IMR-90 (cell line): ENCODE measurements around the gene TNFRSF17. TPM values are rescaled to one million over a fixed set of nuclear protein-coding genes. Genes with fewer than 3 reads are reported as not detected.
A peak's percentile ranks its signal among the peaks of the same experiment; 100 is the strongest.

ENCODE experiments used
- ATAC-seq: fragments of 200-7000 bp; cut with Tn5 transposase; 2 replicates; pipeline ENCODE4 v1.9.1; 2020; ENCODE audit warnings: low read depth, mild to moderate bottlenecking, moderate library complexity
- BruUV-seq: library from RNA; stranded (reverse); fragments of 400-500 nt; replicated peaks from 2 replicates; lab custom pipeline; 2021; lab: Mats Ljungman, UMichigan
- CTCF ChIA-PET: fragments of 300-600 bp; formaldehyde crosslinking; extraction: SDS; loops from one replicate; lab custom pipeline; 2021; ENCODE audit warnings: antibody characterized with exemption; lab: Yijun Ruan, JAX
- POLR2A ChIA-PET: fragments of 300-600 bp; sonication (Branson Sonifier 250); formaldehyde crosslinking; loops from one replicate; lab custom pipeline; 2022; ENCODE audit warnings: antibody characterized with exemption; ENCODE audit not compliant: unreplicated experiment; lab: Charles Lee
- DNase-seq: peaks from one replicate; pipeline ENCODE4 v3.0.0; 2013
- H2AFZ ChIP-seq: replicated peaks from 2 replicates; pipeline ENCODE3; 2013; ENCODE audit warnings: low read length, mild to moderate bottlenecking; ENCODE audit not compliant: poor library complexity
- H2AK5ac ChIP-seq: 2 replicates; pipeline ENCODE4 v1.6.1; 2013; ENCODE audit warnings: low read depth, low read length, inconsistent platforms
- H2AK9ac ChIP-seq: replicated peaks from 2 replicates; pipeline ENCODE3; 2013; ENCODE audit warnings: mild to moderate bottlenecking, low read depth, low read length, moderate library complexity; ENCODE audit not compliant: poor library complexity
- H2BK120ac ChIP-seq: 2 replicates; pipeline ENCODE4 v1.6.1; 2013; ENCODE audit warnings: low read depth, low read length, inconsistent platforms
- H2BK15ac ChIP-seq: 3 replicates; pipeline ENCODE4 v1.6.1; 2013; ENCODE audit warnings: low read depth, low read length, inconsistent platforms
- H2BK20ac ChIP-seq: 2 replicates; pipeline ENCODE4 v1.6.1; 2013; ENCODE audit warnings: low read depth, mild to moderate bottlenecking, inconsistent platforms, low read length, moderate library complexity
- H2BK5ac ChIP-seq: 2 replicates; pipeline ENCODE4 v1.6.1; 2013; ENCODE audit warnings: mild to moderate bottlenecking, low read depth, low read length, inconsistent platforms; ENCODE audit not compliant: poor library complexity, severe bottlenecking
- H3K14ac ChIP-seq: replicated peaks from 2 replicates; pipeline ENCODE4 v1.6.1; 2013; ENCODE audit warnings: low read depth, low read length, inconsistent platforms
- H3K18ac ChIP-seq: 2 replicates; pipeline ENCODE4 v1.6.1; 2013; ENCODE audit warnings: low read depth, low read length, control low read depth
- H3K23ac ChIP-seq: 2 replicates; pipeline ENCODE4 v1.6.1; 2013; ENCODE audit warnings: low read depth, low read length, inconsistent platforms
- H3K27ac ChIP-seq: 2 replicates; pipeline ENCODE4 v1.5.1; 2013; ENCODE audit warnings: mild to moderate bottlenecking, control low read depth, low read length; ENCODE audit not compliant: insufficient read depth
- H3K27me3 ChIP-seq: 2 replicates; pipeline ENCODE4 v1.6.1; 2013; ENCODE audit warnings: low read length; ENCODE audit not compliant: control insufficient read depth, insufficient read depth
- H3K36me3 ChIP-seq: 2 replicates; pipeline ENCODE4 v1.6.1; 2013; ENCODE audit warnings: low read length, mixed read lengths; ENCODE audit not compliant: control insufficient read depth, insufficient read depth
- H3K4ac ChIP-seq: 2 replicates; pipeline ENCODE4 v1.6.1; 2013; ENCODE audit warnings: low read depth, low read length, inconsistent platforms
- H3K4me1 ChIP-seq: 2 replicates; pipeline ENCODE4 v1.6.1; 2013; ENCODE audit warnings: low read length, mixed read lengths; ENCODE audit not compliant: control insufficient read depth, insufficient read depth
- H3K4me2 ChIP-seq: 2 replicates; pipeline ENCODE4 v1.6.1; 2013; ENCODE audit warnings: low read depth, mild to moderate bottlenecking, control low read depth, low read length, moderate library complexity
- H3K4me3 ChIP-seq: 2 replicates; pipeline ENCODE4 v1.5.1; 2013; ENCODE audit warnings: low read depth, mild to moderate bottlenecking, control low read depth, low read length, moderate library complexity; ENCODE audit not compliant: insufficient read depth
- H3K56ac ChIP-seq: 2 replicates; pipeline ENCODE4 v1.6.1; 2013; ENCODE audit warnings: low read length, inconsistent platforms; ENCODE audit not compliant: insufficient read depth; ENCODE audit errors: extremely low read depth
- H3K79me1 ChIP-seq, 2 experiments: 2 replicates each; pipeline ENCODE4 v1.6.1; 2013; ENCODE audit warnings: low read length in 2 of 2, inconsistent platforms in 1 of 2, low read depth in 1 of 2
- H3K9ac ChIP-seq: 2 replicates; pipeline ENCODE4 v1.6.1; 2013; ENCODE audit warnings: low read depth, low read length, control low read depth
- H3K9me1 ChIP-seq: 2 replicates; pipeline ENCODE4 v1.6.1; 2013; ENCODE audit warnings: low read length, inconsistent platforms; ENCODE audit not compliant: insufficient read depth
- H3K9me3 ChIP-seq: 2 replicates; pipeline ENCODE4 v1.6.1; 2013; ENCODE audit warnings: low read length; ENCODE audit not compliant: control insufficient read depth, insufficient read depth
- H4K20me1 ChIP-seq: 2 replicates; pipeline ENCODE4 v1.6.1; 2013; ENCODE audit warnings: low read length, inconsistent platforms; ENCODE audit not compliant: insufficient read depth
- H4K5ac ChIP-seq: 2 replicates; pipeline ENCODE4 v1.6.1; 2013; ENCODE audit warnings: mild to moderate bottlenecking, low read depth, low read length, control low read depth
- H4K8ac ChIP-seq, 2 experiments: 2 replicates each; pipeline ENCODE4 v1.6.1; 2013; ENCODE audit warnings: low read depth in 2 of 2, low read length in 2 of 2, control low read depth in 1 of 2, inconsistent platforms in 1 of 2
- H4K91ac ChIP-seq: 2 replicates; pipeline ENCODE4 v1.6.1; 2013; ENCODE audit warnings: low read depth, low read length, inconsistent platforms; ENCODE audit not compliant: insufficient read depth
- CEBPB ChIP-seq: IDR thresholded peaks from 2 replicates; pipeline ENCODE4 v1.6.1; 2012; ENCODE audit warnings: low read depth, low read length, improper control_type of control experiment
- RAD21 ChIP-seq: IDR thresholded peaks from 2 replicates; pipeline ENCODE4 v1.6.1; 2012; ENCODE audit warnings: low read length, improper control_type of control experiment
- WGBS, 2 experiments: methylation state at CpG; one replicate each; pipeline versions ENCODE4 v1.1.5 to v1.1.7; 2013; ENCODE audit warnings: missing lambda C conversion rate in 2 of 2; ENCODE audit not compliant: insufficient read length in 1 of 2; ENCODE audit errors: extremely low coverage in 2 of 2; 5-methylcytosine and 5-hydroxymethylcytosine counted together
- dilution Hi-C: fragments of 300-500 bp; cut with HindIII; formaldehyde crosslinking; loops from one replicate; pipeline ENCODE4 v1.14.3; 2018; ENCODE audit warnings: low sequenced_read_pairs; ENCODE audit not compliant: unreplicated experiment
- in situ Hi-C: fragments of 300-500 bp; cut with MboI; formaldehyde crosslinking; loops from 3 replicates; pipeline ENCODE4 v1.14.3; 2019; ENCODE audit warnings: low sequenced_read_pairs, inconsistent platforms, mixed read lengths
- intact Hi-C: fragments of 100-400 bp; cut with micrococcal nuclease; formaldehyde crosslinking; loops from 2 replicates; pipeline ENCODE4 v1.10.0; 2022
- polyA plus RNA-seq, 3 experiments: library from polyadenylated mRNA; depleted of rRNA; stranded (reverse); fragments of >200 nt; gene quantifications; 2 replicates each; pipeline ENCODE4 v1.2.3, GENCODE V29; 2012; ENCODE audit warnings: low replicate concordance in 1 of 3
- total RNA-seq: library from RNA; depleted of rRNA; stranded (reverse); fragments of >200 nt; gene quantifications from 2 replicates; pipeline ENCODE4 v1.2.3, GENCODE V29; 2012
- TF ChIP-seq, protein P1 (sequence below): fragments of 150-350 bp; IDR thresholded peaks from 2 replicates; pipeline ENCODE4 v1.6.1; 2016; ENCODE audit warnings: low read depth, mild to moderate bottlenecking, low read length, moderate library complexity, borderline replicate concordance
- TF ChIP-seq, protein P2 (sequence below): conservative IDR thresholded peaks from 2 replicates; pipeline ENCODE4 v1.5.1; 2012; ENCODE audit warnings: mild to moderate bottlenecking, low read depth, low read length, improper control_type of control experiment

Gene TNFRSF17
- total and polyA plus RNA-seq, 2 of the 4 experiments (the other 2 are of a cell fraction): not detected

DNA sequence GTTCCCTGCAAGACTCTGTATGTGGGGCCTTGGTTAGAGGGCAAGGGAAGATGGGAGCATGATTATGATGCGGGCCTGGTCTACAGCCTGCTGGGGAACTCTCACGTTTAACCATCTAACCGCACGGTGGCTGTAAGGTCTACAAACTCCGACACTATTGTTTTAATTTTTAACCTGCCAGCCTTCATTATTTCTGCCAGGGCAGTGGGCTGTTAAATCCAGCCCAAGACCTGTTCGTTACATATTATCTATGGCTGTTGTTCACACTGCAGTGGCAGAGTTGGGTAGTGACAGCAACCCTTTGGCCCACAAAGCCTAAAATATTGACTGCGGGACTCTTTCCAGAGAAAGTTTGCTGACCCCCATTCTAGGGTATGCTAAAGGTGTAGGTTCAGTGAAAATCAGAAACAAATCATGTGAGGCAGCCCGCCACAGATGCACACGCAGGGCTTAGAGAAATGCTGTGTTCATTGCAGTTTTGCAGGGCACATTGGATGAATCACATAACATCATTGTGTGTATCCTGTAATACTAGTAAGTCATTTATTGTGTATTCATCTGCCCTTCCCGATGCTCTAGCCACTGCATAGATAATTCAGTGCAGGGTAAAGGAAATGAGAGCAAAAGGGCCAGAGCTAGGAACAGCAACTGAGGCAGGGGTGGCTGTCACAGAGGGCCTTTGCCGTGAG, 25.8 kb downstream of the TNFRSF17 start (continued):
- TF ChIP-seq, protein P1, sequence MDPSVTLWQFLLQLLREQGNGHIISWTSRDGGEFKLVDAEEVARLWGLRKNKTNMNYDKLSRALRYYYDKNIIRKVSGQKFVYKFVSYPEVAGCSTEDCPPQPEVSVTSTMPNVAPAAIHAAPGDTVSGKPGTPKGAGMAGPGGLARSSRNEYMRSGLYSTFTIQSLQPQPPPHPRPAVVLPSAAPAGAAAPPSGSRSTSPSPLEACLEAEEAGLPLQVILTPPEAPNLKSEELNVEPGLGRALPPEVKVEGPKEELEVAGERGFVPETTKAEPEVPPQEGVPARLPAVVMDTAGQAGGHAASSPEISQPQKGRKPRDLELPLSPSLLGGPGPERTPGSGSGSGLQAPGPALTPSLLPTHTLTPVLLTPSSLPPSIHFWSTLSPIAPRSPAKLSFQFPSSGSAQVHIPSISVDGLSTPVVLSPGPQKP: no peak
- no peak for TF ChIP-seq RAD21

DNA sequence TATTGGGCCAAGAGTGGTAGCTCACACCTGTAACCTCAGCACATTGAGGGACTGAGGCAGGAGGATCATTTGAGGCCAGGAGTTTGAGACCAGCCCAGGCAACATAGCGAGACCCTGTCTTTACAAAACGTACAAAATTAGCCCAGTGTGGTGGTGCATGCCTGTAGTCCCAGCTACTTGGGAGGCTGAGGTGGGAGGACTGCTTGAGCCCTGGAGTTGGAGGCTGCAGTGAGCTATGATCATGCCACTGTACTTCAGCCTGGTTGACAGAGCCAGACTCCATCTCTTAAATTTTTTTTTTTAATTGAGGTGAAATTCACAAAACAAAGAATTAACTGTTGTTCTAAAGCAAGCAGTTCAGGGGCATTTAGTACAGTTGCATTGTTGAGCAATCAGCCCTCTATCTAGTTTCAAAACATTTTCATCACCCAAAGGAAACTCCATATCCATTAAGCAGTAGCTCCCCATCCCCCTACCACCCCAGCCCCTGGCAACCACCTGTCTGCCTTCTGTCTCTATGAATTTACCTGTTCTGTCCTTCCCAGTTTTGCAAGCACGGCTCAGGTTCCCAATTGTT, 27.1 kb downstream of the TNFRSF17 start:
- Histone ChIP-seq H3K23ac (no peak overlapping the region), H4K5ac (no peak overlapping the region), H2BK15ac (no peak overlapping the region), H4K91ac (peak overlapping the region; percentile 12; the same call in 1 of the 2 replicates), H3K9me3 (no peaks in the 10 kb centered on the region), H3K56ac (no peak overlapping the region), H3K27ac (no peak overlapping the region), H3K4me1 (peaks cover 2% of the 10 kb centered on the region; the same call in 1 of the 2 replicates), H3K14ac (no peak overlapping the region), H4K20me1 (peaks cover 8% of the 10 kb centered on the region; the same call in 1 of the 2 replicates), H2BK120ac (no peak overlapping the region), H2BK5ac (no peak overlapping the region), H3K9ac (no peak overlapping the region), H3K79me1 (peaks cover 19 to 75% of the 10 kb centered on the region in 2 experiments), H3K36me3 (no peaks in the 10 kb centered on the region), H2AFZ (no peak overlapping the region), H3K4me3 (no peak overlapping the region), H2AK9ac (no peak overlapping the region), H3K9me1 (peaks cover 20% of the 10 kb centered on the region), H3K4ac (0 out of 2 replicates have a peak overlapping the region, but pooled peaks have one; percentile 9), H3K18ac (no peak overlapping the region), H4K8ac (no peak overlapping the region), H3K4me2 (no peak overlapping the region), H2AK5ac (no peak overlapping the region), H3K27me3 (no peaks in the 10 kb centered on the region), H2BK20ac (no peak overlapping the region)
- ChIA-PET CTCF (interaction anchor here (0.6 kb wide), 1 partner anchor 1089 kb away, joined by 4 read pairs; no protein-coding TSS in a partner anchor), POLR2A (no interaction called here)
- ATAC-seq (no peak), DNase-seq (no peak)
- 0 out of 2 replicates have a peak, but pooled peaks have one; percentile 26 for TF ChIP-seq CEBPB
- TF ChIP-seq, protein P2, sequence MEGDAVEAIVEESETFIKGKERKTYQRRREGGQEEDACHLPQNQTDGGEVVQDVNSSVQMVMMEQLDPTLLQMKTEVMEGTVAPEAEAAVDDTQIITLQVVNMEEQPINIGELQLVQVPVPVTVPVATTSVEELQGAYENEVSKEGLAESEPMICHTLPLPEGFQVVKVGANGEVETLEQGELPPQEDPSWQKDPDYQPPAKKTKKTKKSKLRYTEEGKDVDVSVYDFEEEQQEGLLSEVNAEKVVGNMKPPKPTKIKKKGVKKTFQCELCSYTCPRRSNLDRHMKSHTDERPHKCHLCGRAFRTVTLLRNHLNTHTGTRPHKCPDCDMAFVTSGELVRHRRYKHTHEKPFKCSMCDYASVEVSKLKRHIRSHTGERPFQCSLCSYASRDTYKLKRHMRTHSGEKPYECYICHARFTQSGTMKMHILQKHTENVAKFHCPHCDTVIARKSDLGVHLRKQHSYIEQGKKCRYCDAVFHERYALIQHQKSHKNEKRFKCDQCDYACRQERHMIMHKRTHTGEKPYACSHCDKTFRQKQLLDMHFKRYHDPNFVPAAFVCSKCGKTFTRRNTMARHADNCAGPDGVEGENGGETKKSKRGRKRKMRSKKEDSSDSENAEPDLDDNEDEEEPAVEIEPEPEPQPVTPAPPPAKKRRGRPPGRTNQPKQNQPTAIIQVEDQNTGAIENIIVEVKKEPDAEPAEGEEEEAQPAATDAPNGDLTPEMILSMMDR: no peak
- in situ Hi-C loops: no loop called here
- no TSS peak for BruUV-seq
- WGBS, 2 experiments: 100% methylated on average over 2 of the region's 3 CpGs; no CpG with 5 or more reads in 1 of the 2 experiments
- dilution Hi-C loops: no loop called here
- intact Hi-C loops: no loop called here
